ENCODE data around the gene NMRK2. TPM values are rescaled to one million over a fixed set of nuclear protein-coding genes. Genes with fewer than 3 reads are reported as not detected.
"Not testable (repeated sequence)": the region's sequence is repeated elsewhere in the genome, so short reads cannot be mapped to it uniquely, and the experiment has no call there.

Gene NMRK2
- total and polyA plus RNA-seq, 2 experiments from 2014 or later = 0.95 TPM; not detected in 1

DNA sequence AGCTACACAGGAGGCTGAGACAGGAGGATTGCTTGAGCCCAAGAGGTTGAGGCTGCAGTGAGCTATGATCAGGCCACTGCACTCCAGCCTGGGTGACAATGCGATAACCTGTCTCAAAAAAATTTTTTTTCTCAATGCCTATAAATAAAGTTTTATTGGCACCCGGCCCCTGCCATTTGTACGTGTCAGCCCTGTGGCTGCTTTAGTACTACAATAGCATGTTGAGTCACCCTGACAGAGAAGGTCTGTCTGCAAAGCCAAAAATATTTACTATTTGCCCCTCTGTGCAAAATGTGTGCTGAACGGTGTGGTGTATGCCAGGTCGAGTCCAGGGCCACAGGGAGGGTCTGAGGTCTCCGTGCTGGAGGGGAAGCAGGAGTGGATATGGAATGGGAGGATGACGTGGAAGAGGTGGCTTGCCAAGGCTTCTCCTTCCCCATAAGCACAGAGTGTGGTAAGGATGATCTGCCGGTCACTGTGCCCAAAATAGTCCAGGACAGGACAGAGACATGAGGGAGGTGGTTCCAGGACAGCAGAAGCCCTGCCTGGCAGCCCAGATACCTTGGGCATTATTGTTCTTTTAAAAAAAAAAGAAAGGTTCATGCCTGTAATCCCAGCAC lies 10.0 kb downstream of the NMRK2 start:
- no peak overlapping the region for H3K4me3 ChIP-seq
- TF ChIP-seq EZH2 (IDR thresholded peaks at IDR 0.05; ENCODE audit: borderline replicate concordance) (no peak), EZH2phosphoT487 (IDR thresholded peaks at IDR 0.05; ENCODE audit: low read depth, severe bottlenecking, unreplicated experiment) (no peak)
- TF ChIP-seq, protein P1, sequence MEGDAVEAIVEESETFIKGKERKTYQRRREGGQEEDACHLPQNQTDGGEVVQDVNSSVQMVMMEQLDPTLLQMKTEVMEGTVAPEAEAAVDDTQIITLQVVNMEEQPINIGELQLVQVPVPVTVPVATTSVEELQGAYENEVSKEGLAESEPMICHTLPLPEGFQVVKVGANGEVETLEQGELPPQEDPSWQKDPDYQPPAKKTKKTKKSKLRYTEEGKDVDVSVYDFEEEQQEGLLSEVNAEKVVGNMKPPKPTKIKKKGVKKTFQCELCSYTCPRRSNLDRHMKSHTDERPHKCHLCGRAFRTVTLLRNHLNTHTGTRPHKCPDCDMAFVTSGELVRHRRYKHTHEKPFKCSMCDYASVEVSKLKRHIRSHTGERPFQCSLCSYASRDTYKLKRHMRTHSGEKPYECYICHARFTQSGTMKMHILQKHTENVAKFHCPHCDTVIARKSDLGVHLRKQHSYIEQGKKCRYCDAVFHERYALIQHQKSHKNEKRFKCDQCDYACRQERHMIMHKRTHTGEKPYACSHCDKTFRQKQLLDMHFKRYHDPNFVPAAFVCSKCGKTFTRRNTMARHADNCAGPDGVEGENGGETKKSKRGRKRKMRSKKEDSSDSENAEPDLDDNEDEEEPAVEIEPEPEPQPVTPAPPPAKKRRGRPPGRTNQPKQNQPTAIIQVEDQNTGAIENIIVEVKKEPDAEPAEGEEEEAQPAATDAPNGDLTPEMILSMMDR (IDR thresholded peaks at IDR 0.05; ENCODE audit: poor library complexity) = no peak
- H3K27me3 ChIP-seq = no peaks in the 10 kb centered on the region
- H3K79me2 ChIP-seq = no peaks in the 10 kb centered on the region
- H4K20me1 ChIP-seq (ENCODE audit: insufficient read depth, poor library complexity, severe bottlenecking) = no peaks in the 10 kb centered on the region
- no peaks in the 10 kb centered on the region for H3K9me3 ChIP-seq (ENCODE audit: low read depth)
- H3K4me2 ChIP-seq = no peak overlapping the region
- no peak overlapping the region for H3K27ac ChIP-seq
- WGBS (ENCODE audit: low lambda C conversion rate, missing lambda C conversion rate) = 93% methylated on average over 8 of the region's 8 CpGs
- H3K4me1 ChIP-seq (ENCODE audit: insufficient read depth) = no peaks in the 10 kb centered on the region
- no peak for DNase-seq (ENCODE audit: low spot score)
- no peak overlapping the region for H2AFZ ChIP-seq
- no peaks in the 10 kb centered on the region for H3K9me2 ChIP-seq (replicated peaks; ENCODE audit: insufficient read depth)
- H3K36me3 ChIP-seq (replicated peaks; ENCODE audit: insufficient read depth, low read depth) = no peaks in the 10 kb centered on the region

DNA sequence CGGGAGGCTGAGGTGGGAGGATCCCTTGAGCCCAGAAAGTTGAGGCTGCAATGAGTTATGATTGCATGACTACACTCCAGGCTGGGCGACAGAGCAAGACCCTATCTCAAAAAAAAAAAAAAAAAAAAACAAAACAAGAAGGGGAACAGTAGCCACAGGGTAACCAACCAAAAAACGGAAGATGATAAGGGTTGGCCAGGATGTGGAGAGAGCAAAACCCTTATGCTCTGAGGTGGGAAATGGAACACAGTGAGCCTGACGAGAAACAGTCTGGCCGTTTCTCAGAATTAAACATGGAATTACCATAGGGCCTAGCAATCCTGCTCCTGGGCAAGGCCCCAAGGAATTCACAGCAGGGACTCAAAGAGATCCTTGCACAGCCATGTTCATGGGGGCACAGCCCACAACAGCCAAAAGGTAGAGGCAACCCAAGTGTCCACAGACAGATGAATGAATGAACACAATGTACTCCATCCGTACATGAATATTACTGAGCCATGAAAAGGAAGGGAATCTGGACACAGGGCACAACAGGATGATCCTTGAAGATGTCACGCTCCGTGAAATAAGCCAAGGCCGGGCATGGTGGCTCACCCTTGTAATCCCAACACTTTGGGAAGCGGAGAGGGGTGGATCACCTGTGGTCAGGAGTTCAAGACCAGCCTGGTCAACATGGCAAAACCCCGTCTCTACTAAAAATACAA lies 11.3 kb downstream of the NMRK2 start:
- no peaks in the 10 kb centered on the region for H3K27me3 ChIP-seq
- 92% methylated on average over 11 of the region's 11 CpGs for WGBS (ENCODE audit: low lambda C conversion rate, missing lambda C conversion rate)
- TF ChIP-seq, protein P1 (IDR thresholded peaks at IDR 0.05; ENCODE audit: poor library complexity) = no peak
- DNase-seq (ENCODE audit: low spot score) = no peak
- no peaks in the 10 kb centered on the region for H3K4me1 ChIP-seq (ENCODE audit: insufficient read depth)
- no peak overlapping the region for H2AFZ ChIP-seq
- no peaks in the 10 kb centered on the region for H3K79me2 ChIP-seq
- no peaks in the 10 kb centered on the region for H4K20me1 ChIP-seq (ENCODE audit: insufficient read depth, poor library complexity, severe bottlenecking)
- no peaks in the 10 kb centered on the region for H3K9me3 ChIP-seq (ENCODE audit: low read depth)
- H3K4me2 ChIP-seq = no peak overlapping the region
- no peak overlapping the region for H3K4me3 ChIP-seq
- H3K27ac ChIP-seq = no peak overlapping the region
- no peaks in the 10 kb centered on the region for H3K36me3 ChIP-seq (replicated peaks; ENCODE audit: insufficient read depth, low read depth)
- H3K9me2 ChIP-seq (replicated peaks; ENCODE audit: insufficient read depth) = no peaks in the 10 kb centered on the region

DNA sequence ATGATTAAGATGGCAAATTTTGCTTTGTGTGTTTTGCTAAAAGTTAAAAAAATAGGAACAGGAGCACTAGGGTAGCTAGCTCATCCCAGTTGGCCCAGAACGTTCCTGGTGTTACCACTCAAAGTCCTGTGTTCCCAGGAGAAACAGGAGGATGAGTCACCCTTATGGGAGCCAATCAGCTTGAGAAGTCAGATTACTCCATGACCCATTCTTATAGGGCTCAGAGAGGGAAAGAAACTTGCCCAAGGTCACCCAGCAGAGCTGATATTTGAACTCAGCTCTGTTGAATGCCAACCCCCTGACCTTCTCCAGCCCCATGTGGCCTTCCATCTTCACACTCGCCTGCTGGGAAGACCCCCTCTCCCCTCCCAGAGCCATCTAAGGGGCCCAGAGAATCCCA lies 13.0 kb downstream of the NMRK2 start:
- H3K9me3 ChIP-seq (ENCODE audit: low read depth) = no peaks in the 10 kb centered on the region

DNA sequence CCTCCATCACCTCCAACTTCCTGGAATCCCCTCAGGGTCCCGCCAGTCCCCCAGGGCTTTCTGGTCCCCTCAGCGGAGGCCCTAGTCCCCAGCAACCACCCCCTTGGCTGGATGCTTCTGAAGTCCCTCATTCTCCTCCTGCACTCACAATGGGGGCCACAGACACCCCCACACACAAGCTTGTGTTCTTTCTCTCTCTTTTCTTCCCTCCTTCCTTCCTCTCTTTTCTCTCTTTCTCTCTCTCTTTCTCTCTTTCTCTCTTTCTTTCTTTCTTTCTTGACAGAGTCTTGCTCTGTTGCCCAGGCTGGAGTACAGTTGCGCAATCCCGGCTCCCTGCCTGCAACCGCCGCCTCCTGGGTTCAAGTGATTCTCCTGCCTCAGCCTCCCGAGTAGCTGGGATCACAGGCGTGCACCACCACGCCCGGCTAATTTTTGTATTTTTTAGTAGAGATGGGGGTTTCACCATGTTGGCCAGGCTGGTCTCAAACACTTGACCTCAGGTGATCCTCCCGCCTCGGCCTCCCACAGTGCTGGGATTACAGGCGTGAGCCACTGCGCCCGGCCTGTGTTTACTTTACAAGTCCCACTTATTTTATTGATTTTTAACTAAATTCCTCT lies 14.6 kb downstream of the NMRK2 start:
- H3K4me3 ChIP-seq; H3K4me2 ChIP-seq; H3K79me2 ChIP-seq; H3K9me2 ChIP-seq (replicated peaks; ENCODE audit: insufficient read depth); H2AFZ ChIP-seq; DNase-seq (ENCODE audit: low spot score); H3K4me1 ChIP-seq (ENCODE audit: insufficient read depth); H3K27ac ChIP-seq; H3K36me3 ChIP-seq (replicated peaks; ENCODE audit: insufficient read depth, low read depth); H3K9me3 ChIP-seq (ENCODE audit: low read depth); H3K27me3 ChIP-seq; H4K20me1 ChIP-seq (ENCODE audit: insufficient read depth, poor library complexity, severe bottlenecking): not testable (repeated sequence)
- WGBS (ENCODE audit: low lambda C conversion rate, missing lambda C conversion rate) = 92% methylated on average over 14 of the region's 15 CpGs

More for the DNA sequence above, 13.0 kb downstream of the NMRK2 start:
- H3K79me2 ChIP-seq = no peaks in the 10 kb centered on the region
- H3K27ac ChIP-seq = no peak overlapping the region
- no peak overlapping the region for H3K4me2 ChIP-seq
- 63% methylated on average over 2 of the region's 2 CpGs for WGBS (ENCODE audit: low lambda C conversion rate, missing lambda C conversion rate)
- H3K4me3 ChIP-seq = no peak overlapping the region
- TF ChIP-seq EZH2phosphoT487 (IDR thresholded peaks at IDR 0.05; ENCODE audit: low read depth, severe bottlenecking, unreplicated experiment) (no peak), EZH2 (IDR thresholded peaks at IDR 0.05; ENCODE audit: borderline replicate concordance) (no peak)
- TF ChIP-seq, protein P1 (IDR thresholded peaks at IDR 0.05; ENCODE audit: poor library complexity) = no peak
- H3K9me2 ChIP-seq (replicated peaks; ENCODE audit: insufficient read depth) = no peaks in the 10 kb centered on the region
- H2AFZ ChIP-seq = no peak overlapping the region
- no peaks in the 10 kb centered on the region for H4K20me1 ChIP-seq (ENCODE audit: insufficient read depth, poor library complexity, severe bottlenecking)
- H3K4me1 ChIP-seq (ENCODE audit: insufficient read depth) = no peaks in the 10 kb centered on the region
- no peaks in the 10 kb centered on the region for H3K27me3 ChIP-seq
- no peak for DNase-seq (ENCODE audit: low spot score)
- H3K36me3 ChIP-seq (replicated peaks; ENCODE audit: insufficient read depth, low read depth) = no peaks in the 10 kb centered on the region
